Keratinocyte (primary cell): ENCODE data around the gene ADAM19. TPM values are rescaled to one million over a fixed set of nuclear protein-coding genes. Genes with fewer than 3 reads are reported as not detected.

Experiments used
- DNase-seq: peaks from one replicate; pipeline ENCODE4 v3.0.0-alpha.2; 2011; ENCODE audit warnings: low read depth, missing footprints, low spot score
- FAIRE-seq: peaks from 2 replicates; lab custom pipeline; 2011; peaks lifted over from hg19 to GRCh38; lab: Jason Lieb, UNC
- H2AFZ ChIP-seq: 2 replicates; pipeline ENCODE4 v1.6.0; 2012; ENCODE audit warnings: low read length, control low read depth, inconsistent platforms; ENCODE audit not compliant: control insufficient read depth
- H3K27ac ChIP-seq: 2 replicates; pipeline ENCODE4 v1.5.1; 2011; ENCODE audit warnings: low read length; ENCODE audit not compliant: control insufficient read depth, insufficient read depth
- H3K27me3 ChIP-seq: 3 replicates; pipeline ENCODE4 v1.6.0; 2011; ENCODE audit warnings: low read length; ENCODE audit not compliant: control insufficient read depth, insufficient read depth; ENCODE audit errors: extremely low read depth
- H3K36me3 ChIP-seq, 2 experiments: 2 replicates in 1 of 2; 3 replicates in 1 of 2; pipeline ENCODE4 v1.5.1; 2011; ENCODE audit warnings: low read length in 2 of 2, mild to moderate bottlenecking in 1 of 2; ENCODE audit not compliant: control insufficient read depth in 2 of 2, insufficient read depth in 2 of 2; ENCODE audit errors: extremely low read depth in 1 of 2
- H3K4me1 ChIP-seq: 3 replicates; pipeline ENCODE4 v1.5.1; 2011; ENCODE audit warnings: low read length; ENCODE audit not compliant: control insufficient read depth, insufficient read depth; ENCODE audit errors: extremely low read depth
- H3K4me2 ChIP-seq: 3 replicates; pipeline ENCODE4 v1.6.0; 2011; ENCODE audit warnings: low read depth, low read length; ENCODE audit not compliant: control insufficient read depth, insufficient read depth; ENCODE audit errors: extremely low read depth
- H3K4me3 ChIP-seq, 3 experiments: fragments of 200-600 bp in 1 of 3; sonication (generic) in 1 of 3; 2 replicates in 2 of 3; 3 replicates in 1 of 3; pipeline ENCODE4 v1.5.1; 2011 to 2016; ENCODE audit warnings: low read length in 3 of 3, mild to moderate bottlenecking in 3 of 3, control low read depth in 2 of 3, inconsistent platforms in 1 of 3, low read depth in 1 of 3, mixed read lengths in 1 of 3, mixed run types in 1 of 3, moderate library complexity in 1 of 3; ENCODE audit not compliant: control insufficient read depth in 2 of 3, insufficient read depth in 2 of 3; ENCODE audit errors: extremely low read depth in 1 of 3
- H3K79me2 ChIP-seq: 2 replicates; pipeline ENCODE4 v1.6.0; 2012; ENCODE audit warnings: low read length; ENCODE audit not compliant: control insufficient read depth, insufficient read depth
- H3K9ac ChIP-seq: 3 replicates; pipeline ENCODE4 v1.6.0; 2011; ENCODE audit warnings: low read length; ENCODE audit not compliant: control insufficient read depth, insufficient read depth; ENCODE audit errors: extremely low read depth
- H3K9me1 ChIP-seq: 3 replicates; pipeline ENCODE4 v1.6.0; 2011; ENCODE audit warnings: low read length; ENCODE audit not compliant: control insufficient read depth, insufficient read depth; ENCODE audit errors: extremely low read depth
- H3K9me3 ChIP-seq: 2 replicates; pipeline ENCODE4 v1.5.1; 2012; ENCODE audit warnings: low read depth, low read length; ENCODE audit not compliant: control insufficient read depth
- H4K20me1 ChIP-seq: 3 replicates; pipeline ENCODE4 v1.6.0; 2011; ENCODE audit warnings: low read length; ENCODE audit not compliant: control insufficient read depth, insufficient read depth; ENCODE audit errors: extremely low read depth
- EZH2 ChIP-seq: IDR thresholded peaks from one replicate; pipeline ENCODE4 v1.6.1; 2012; ENCODE audit warnings: inconsistent platforms, mild to moderate bottlenecking, low read length, moderate library complexity
- dilution Hi-C: fragments of 300-500 bp; cut with MboI; formaldehyde crosslinking; loops from one replicate; pipeline ENCODE4 v1.7.0; 2020; ENCODE audit warnings: low sequenced_read_pairs; ENCODE audit not compliant: extremely low pct_ligation_motif_present
- polyA plus RNA-seq, 5 experiments: library from polyadenylated mRNA; depleted of rRNA in 3 of 5; stranded (reverse) in 3 of 5; stranded (forward) in 1 of 5; unstranded in 1 of 5; fragments of >200 nt; gene quantifications; 1 replicate in 1 of 5; 2 replicates in 3 of 5; 3 replicates in 1 of 5; pipeline versions ENCODE4 v1.2.1 to v1.2.3, GENCODE V29; 2011 to 2012; ENCODE audit warnings: missing spikeins in 2 of 5, low read depth in 1 of 5, low replicate concordance in 1 of 5
- TF ChIP-seq, protein P1 (sequence below), 3 experiments: IDR thresholded peaks in 1 of 3; conservative IDR thresholded peaks in 1 of 3; optimal IDR thresholded peaks in 1 of 3; 2 replicates in 2 of 3; 3 replicates in 1 of 3; pipeline versions ENCODE3 to v1.5.1; 2011; ENCODE audit warnings: low read length in 3 of 3, mild to moderate bottlenecking in 3 of 3, moderate library complexity in 2 of 3, control low read depth in 1 of 3, inconsistent platforms in 1 of 3; ENCODE audit not compliant: insufficient read depth in 2 of 3; ENCODE audit errors: extremely low read depth in 1 of 3

Gene ADAM19
- polyA plus RNA-seq, 1 donor (not counting 4 experiments of a cell fraction or from before 2014, with no cell fraction given): 22.7 TPM

DNA sequence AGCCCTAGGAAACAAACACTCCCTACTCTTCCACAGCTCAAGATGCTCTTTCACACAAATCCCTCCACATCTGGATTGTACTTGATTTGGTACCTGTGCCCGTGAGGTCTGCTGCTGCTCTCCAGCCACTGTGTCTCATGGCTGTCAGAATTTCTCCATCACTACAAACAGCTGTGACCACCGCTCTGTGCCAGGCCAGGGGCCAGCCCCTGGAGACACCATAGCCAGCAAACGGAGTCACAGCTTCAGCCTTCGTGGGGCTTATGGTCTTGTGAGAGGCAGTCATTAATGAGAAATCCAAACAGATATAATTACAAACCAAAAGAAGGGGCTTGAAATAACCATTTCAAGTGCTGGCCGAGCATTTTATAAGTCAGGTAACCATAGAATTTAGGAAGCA, 43.6 kb downstream of the ADAM19 start:
- Histone ChIP-seq H3K79me2 (peaks cover 4% of the 10 kb centered on the region), H4K20me1 (no peaks in the 10 kb centered on the region), H3K27me3 (no peaks in the 10 kb centered on the region), H3K4me3 (no peak overlapping the region), H3K9ac (no peak overlapping the region), H3K4me1 (no peaks in the 10 kb centered on the region), H3K36me3 (peaks cover 0 to 11% of the 10 kb centered on the region in 2 experiments), H3K9me1 (no peaks in the 10 kb centered on the region), H2AFZ (no peak overlapping the region), H3K4me2 (no peak overlapping the region), H3K9me3 (no peaks in the 10 kb centered on the region), H3K27ac (no peak overlapping the region)
- TF ChIP-seq, protein P1, sequence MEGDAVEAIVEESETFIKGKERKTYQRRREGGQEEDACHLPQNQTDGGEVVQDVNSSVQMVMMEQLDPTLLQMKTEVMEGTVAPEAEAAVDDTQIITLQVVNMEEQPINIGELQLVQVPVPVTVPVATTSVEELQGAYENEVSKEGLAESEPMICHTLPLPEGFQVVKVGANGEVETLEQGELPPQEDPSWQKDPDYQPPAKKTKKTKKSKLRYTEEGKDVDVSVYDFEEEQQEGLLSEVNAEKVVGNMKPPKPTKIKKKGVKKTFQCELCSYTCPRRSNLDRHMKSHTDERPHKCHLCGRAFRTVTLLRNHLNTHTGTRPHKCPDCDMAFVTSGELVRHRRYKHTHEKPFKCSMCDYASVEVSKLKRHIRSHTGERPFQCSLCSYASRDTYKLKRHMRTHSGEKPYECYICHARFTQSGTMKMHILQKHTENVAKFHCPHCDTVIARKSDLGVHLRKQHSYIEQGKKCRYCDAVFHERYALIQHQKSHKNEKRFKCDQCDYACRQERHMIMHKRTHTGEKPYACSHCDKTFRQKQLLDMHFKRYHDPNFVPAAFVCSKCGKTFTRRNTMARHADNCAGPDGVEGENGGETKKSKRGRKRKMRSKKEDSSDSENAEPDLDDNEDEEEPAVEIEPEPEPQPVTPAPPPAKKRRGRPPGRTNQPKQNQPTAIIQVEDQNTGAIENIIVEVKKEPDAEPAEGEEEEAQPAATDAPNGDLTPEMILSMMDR (optimal IDR thresholded peaks at IDR 0.05 in 1 of 3, IDR thresholded peaks at IDR 0.05 in 1 of 3, conservative IDR thresholded peaks at IDR 0.05 in 1 of 3; ENCODE audit: extremely low read depth in 1 of 3, insufficient read depth in 2 of 3, low read length in 3 of 3): no peak
- TF ChIP-seq EZH2: no peak
- FAIRE-seq: no peak
- dilution Hi-C loops: no loop called here
- no peak for DNase-seq

- H3K9me1 ChIP-seq: no peaks in the 10 kb centered on the region
- no peaks in the 10 kb centered on the region for H3K9me3 ChIP-seq
- DNase-seq (no peak), FAIRE-seq (no peak)
- dilution Hi-C loops: no loop called here
- H3K4me1 ChIP-seq: no peaks in the 10 kb centered on the region
- no peak overlapping the region for H3K27ac ChIP-seq
- TF ChIP-seq, protein P1 (optimal IDR thresholded peaks at IDR 0.05 in 1 of 3, IDR thresholded peaks at IDR 0.05 in 1 of 3, conservative IDR thresholded peaks at IDR 0.05 in 1 of 3; ENCODE audit: extremely low read depth in 1 of 3, insufficient read depth in 2 of 3, low read length in 3 of 3): no peak
- TF ChIP-seq EZH2: no peak
- H3K4me2 ChIP-seq: no peak overlapping the region
- no peaks in the 10 kb centered on the region for H3K27me3 ChIP-seq
- H3K79me2 ChIP-seq: peaks cover 4% of the 10 kb centered on the region
- H4K20me1 ChIP-seq: no peaks in the 10 kb centered on the region
- no peak overlapping the region for H2AFZ ChIP-seq
- H3K9ac ChIP-seq: no peak overlapping the region
- H3K4me3 ChIP-seq: no peak overlapping the region
- H3K36me3 ChIP-seq: peaks cover 0 to 7% of the 10 kb centered on the region in 2 experiments
Measured at GRCh38 chr5:157530226-157530972, 45.2 kb downstream of the ADAM19 start.
